CD4-positive, alpha-beta memory T cell (primary cell): ENCODE measurements around the gene GPR132. TPM values are rescaled to one million over a fixed set of nuclear protein-coding genes. Genes with fewer than 3 reads are reported as not detected.
A peak's percentile ranks its signal among the peaks of the same experiment; 100 is the strongest.

Experiments
- CTCF ChIA-PET: fragments of 350-600 bp; sonication (Branson Sonifier 250); formaldehyde crosslinking; loops from one replicate; lab custom pipeline; 2021; ENCODE audit warnings: inconsistent platforms; ENCODE audit not compliant: partially characterized antibody; lab: Charles Lee
- POLR2A ChIA-PET: fragments of 350-600 bp; sonication (Branson Sonifier 250); formaldehyde crosslinking; loops from one replicate; lab custom pipeline; 2021; ENCODE audit not compliant: partially characterized antibody; lab: Charles Lee
- DNase-seq, 5 donors: peaks; one replicate each; pipeline versions ENCODE4 v3.0.0 to v3.0.0-alpha.2; 2020 to 2022; ENCODE audit warnings: mixed read lengths in 1 of 5
- H3K27ac ChIP-seq: one replicate; pipeline ENCODE4 v1.7.0; 2013; ENCODE audit warnings: low read depth, low read length
- H3K27me3 ChIP-seq: 2 replicates; pipeline ENCODE4 v1.7.0; 2013; ENCODE audit warnings: mild to moderate bottlenecking, low read length, moderate library complexity; ENCODE audit not compliant: insufficient read depth
- H3K36me3 ChIP-seq: 2 replicates; pipeline ENCODE4 v1.7.0; 2013; ENCODE audit warnings: mild to moderate bottlenecking, low read length, moderate library complexity; ENCODE audit not compliant: insufficient read depth
- H3K4me1 ChIP-seq: 2 replicates; pipeline ENCODE4 v1.7.0; 2013; ENCODE audit warnings: mild to moderate bottlenecking, low read length, moderate library complexity; ENCODE audit not compliant: insufficient read depth
- H3K4me3 ChIP-seq, 2 donors: one replicate each; pipeline ENCODE4 v1.7.0; 2013; ENCODE audit warnings: low read length in 2 of 2, mild to moderate bottlenecking in 1 of 2
- H3K9me3 ChIP-seq, 2 donors: one replicate each; pipeline ENCODE4 v1.7.0; 2013; ENCODE audit warnings: low read length in 2 of 2, control low read depth in 1 of 2; ENCODE audit not compliant: control insufficient read depth in 1 of 2
- H3K27ac Mint-ChIP-seq, 7 donors: one replicate each; pipeline ENCODE4 v1.8.0; 2020 to 2021; ENCODE audit warnings: mixed read lengths in 7 of 7, mild to moderate bottlenecking in 6 of 7, inconsistent platforms in 3 of 7, moderate library complexity in 3 of 7
- H3K27me3 Mint-ChIP-seq, 2 donors: one replicate each; pipeline ENCODE4 v1.8.0; 2020 to 2021; ENCODE audit warnings: mixed read lengths in 2 of 2
- H3K36me3 Mint-ChIP-seq, 2 donors: one replicate each; pipeline ENCODE4 v1.8.0; 2020 to 2021; ENCODE audit warnings: mixed read lengths in 2 of 2, inconsistent platforms in 1 of 2, mild to moderate bottlenecking in 1 of 2
- H3K4me1 Mint-ChIP-seq, 4 donors: one replicate each; pipeline ENCODE4 v1.8.0; 2020 to 2021; ENCODE audit warnings: mixed read lengths in 4 of 4, mild to moderate bottlenecking in 1 of 4
- H3K4me3 Mint-ChIP-seq, 8 donors: one replicate each; pipeline ENCODE4 v1.8.0; 2020 to 2021; ENCODE audit warnings: mixed read lengths in 8 of 8, mild to moderate bottlenecking in 7 of 8, moderate library complexity in 6 of 8, inconsistent platforms in 3 of 8
- H3K9me3 Mint-ChIP-seq, 8 donors: one replicate each; pipeline ENCODE4 v1.8.0; 2020 to 2021; ENCODE audit warnings: mixed read lengths in 8 of 8, mild to moderate bottlenecking in 5 of 8, inconsistent platforms in 3 of 8, moderate library complexity in 1 of 8
- intact Hi-C: fragments of 100-400 bp; cut with micrococcal nuclease; formaldehyde crosslinking; loops from one replicate; pipeline ENCODE4 v1.15.1; 2023
- polyA plus RNA-seq, 2 donors: library from polyadenylated mRNA; unstranded; fragments of 300-500 nt; fragmentation: Illumina TruSeq; gene quantifications; one replicate each; pipeline ENCODE4 v1.2.3, GENCODE V29; 2021
- total RNA-seq, 2 experiments: library from RNA; stranded (reverse); gene quantifications; one replicate each; pipeline ENCODE4 v1.2.3, GENCODE V29; 2021

The GPR132 gene
- total and polyA plus RNA-seq, 4 experiments from 2014 or later = 4.9 to 49.2 (median 43.7) TPM

GRCh38 chr14:105091517-105092170, 26.4 kb upstream of the GPR132 start:
- no peak overlapping the region for H3K4me3 ChIP-seq
- CTCF ChIA-PET = interaction anchor here (1.6 to 9.2 kb wide), 6 partner anchors 29 to 260 kb away, joined by 4 to 163 read pairs (median 7); partner anchors contain the start of gene GPR132
- H3K27ac Mint-ChIP-seq = peak overlapping the region in 6 of 7 donors; percentile 39 to 91 (median 80)
- H3K4me1 ChIP-seq = peaks cover 37% of the 10 kb centered on the region
- H3K27me3 Mint-ChIP-seq = peaks cover 0 to 1% of the 10 kb centered on the region in 2 donors
- H3K4me3 Mint-ChIP-seq = peak overlapping the region in 3 of 8 donors; percentile 61 to 87 (median 61)
- POLR2A ChIA-PET = interaction anchor here (0.6 to 12.6 kb wide), 2 partner anchors 29 to 38 kb away, joined by 3 to 230 read pairs; partner anchors contain the start of gene GPR132
- no peak for DNase-seq
- H3K36me3 Mint-ChIP-seq = no peaks in the 10 kb centered on the region
- H3K9me3 Mint-ChIP-seq = no peaks in the 10 kb centered on the region
- peaks cover 10 to 38% (median 24%) of the 10 kb centered on the region in 4 donors for H3K4me1 Mint-ChIP-seq
- no peaks in the 10 kb centered on the region for H3K27me3 ChIP-seq
- H3K27ac ChIP-seq = no peak overlapping the region
- H3K9me3 ChIP-seq = no peaks in the 10 kb centered on the region
- H3K36me3 ChIP-seq = no peaks in the 10 kb centered on the region
- intact Hi-C loops = loop anchor here (5.0 kb wide), 1 partner anchor 91 kb away; the partner anchor contains the start of gene NUDT14

- H3K27ac Mint-ChIP-seq = peak overlapping the region in 1 of 7 donors; percentile 68
- DNase-seq = no peak
- peak overlapping the region in 1 of 8 donors; percentile 41 for H3K4me3 Mint-ChIP-seq
Observed at GRCh38 chr14:105091054-105091516, 25.9 kb upstream of the GPR132 start.

GRCh38 chr14:105090493-105091053, 25.3 kb upstream of the GPR132 start:
- Mint-ChIP-seq H3K27ac (peak overlapping the region in 6 of 7 donors; percentile 24 to 88 (median 72)), H3K9me3 (no peaks in the 10 kb centered on the region), H3K36me3 (no peaks in the 10 kb centered on the region), H3K4me3 (peak overlapping the region in 6 of 8 donors; percentile 35 to 63 (median 44)), H3K27me3 (peaks cover 0 to 1% of the 10 kb centered on the region in 2 donors), H3K4me1 (peaks cover 11 to 40% (median 26%) of the 10 kb centered on the region in 4 donors)
- DNase-seq = peak; percentile 75 to 82 (median 78)
- Histone ChIP-seq H3K27me3 (no peaks in the 10 kb centered on the region), H3K36me3 (no peaks in the 10 kb centered on the region), H3K4me3 (no peak overlapping the region), H3K4me1 (peaks cover 41% of the 10 kb centered on the region), H3K27ac (no peak overlapping the region), H3K9me3 (no peaks in the 10 kb centered on the region)
- ChIA-PET POLR2A (interaction anchor here (0.7 to 12.6 kb wide), 4 partner anchors 28 to 399 kb away, joined by 3 to 230 read pairs (median 4); partner anchors contain the start of gene GPR132), CTCF (interaction anchor here (0.5 to 9.2 kb wide), 23 partner anchors 8 to 400 kb away, joined by 3 to 163 read pairs (median 3); partner anchors contain the start of genes BTBD6 and GPR132)
- intact Hi-C loops = loop anchor here (5.0 kb wide), 1 partner anchor 92 kb away; the partner anchor contains the start of gene NUDT14

More at GRCh38 chr14:105091054-105091516, 25.9 kb upstream of the GPR132 start:
- H3K27ac ChIP-seq = no peak overlapping the region
- peaks cover 0 to 1% of the 10 kb centered on the region in 2 donors for H3K27me3 Mint-ChIP-seq
- ChIA-PET POLR2A (interaction anchor here (1.1 to 12.6 kb wide), 2 partner anchors 29 to 46 kb away, joined by 3 to 230 read pairs; partner anchors contain the start of gene GPR132), CTCF (interaction anchor here (1.0 to 9.2 kb wide), 13 partner anchors 18 to 399 kb away, joined by 3 to 163 read pairs (median 5); partner anchors contain the start of genes BTBD6 and GPR132)
- no peaks in the 10 kb centered on the region for H3K36me3 ChIP-seq
- H3K4me3 ChIP-seq = no peak overlapping the region
- H3K36me3 Mint-ChIP-seq = no peaks in the 10 kb centered on the region
- H3K27me3 ChIP-seq = no peaks in the 10 kb centered on the region
- H3K4me1 ChIP-seq = peaks cover 41% of the 10 kb centered on the region
- intact Hi-C loops = loop anchor here (5.0 kb wide), 1 partner anchor 91 kb away; the partner anchor contains the start of gene NUDT14
- H3K4me1 Mint-ChIP-seq = peaks cover 11 to 40% (median 26%) of the 10 kb centered on the region in 4 donors
- H3K9me3 ChIP-seq = no peaks in the 10 kb centered on the region
- no peaks in the 10 kb centered on the region for H3K9me3 Mint-ChIP-seq

- H3K36me3 Mint-ChIP-seq = no peaks in the 10 kb centered on the region
- POLR2A ChIA-PET = interaction anchor here (0.7 to 12.6 kb wide), 4 partner anchors 28 to 400 kb away, joined by 3 to 230 read pairs (median 4); partner anchors contain the start of gene GPR132
- Histone ChIP-seq H3K4me1 (peaks cover 41% of the 10 kb centered on the region), H3K27ac (no peak overlapping the region), H3K4me3 (no peak overlapping the region), H3K9me3 (no peaks in the 10 kb centered on the region), H3K36me3 (no peaks in the 10 kb centered on the region), H3K27me3 (no peaks in the 10 kb centered on the region)
- peak overlapping the region in 1 of 7 donors; percentile 68 for H3K27ac Mint-ChIP-seq
- H3K9me3 Mint-ChIP-seq = no peaks in the 10 kb centered on the region
- intact Hi-C loops = loop anchor here (5.0 kb wide), 1 partner anchor 92 kb away; the partner anchor contains the start of gene NUDT14
- peak overlapping the region in 1 of 8 donors; percentile 46 for H3K4me3 Mint-ChIP-seq
- DNase-seq = no peak
- peaks cover 0 to 1% of the 10 kb centered on the region in 2 donors for H3K27me3 Mint-ChIP-seq
- CTCF ChIA-PET = interaction anchor here (0.5 to 9.2 kb wide), 26 partner anchors 9 to 400 kb away, joined by 3 to 163 read pairs (median 3); partner anchors contain the start of genes BTBD6 and GPR132
- H3K4me1 Mint-ChIP-seq = peaks cover 11 to 40% (median 23%) of the 10 kb centered on the region in 4 donors
Observed at GRCh38 chr14:105089746-105090492, 24.7 kb upstream of the GPR132 start.

DNA sequence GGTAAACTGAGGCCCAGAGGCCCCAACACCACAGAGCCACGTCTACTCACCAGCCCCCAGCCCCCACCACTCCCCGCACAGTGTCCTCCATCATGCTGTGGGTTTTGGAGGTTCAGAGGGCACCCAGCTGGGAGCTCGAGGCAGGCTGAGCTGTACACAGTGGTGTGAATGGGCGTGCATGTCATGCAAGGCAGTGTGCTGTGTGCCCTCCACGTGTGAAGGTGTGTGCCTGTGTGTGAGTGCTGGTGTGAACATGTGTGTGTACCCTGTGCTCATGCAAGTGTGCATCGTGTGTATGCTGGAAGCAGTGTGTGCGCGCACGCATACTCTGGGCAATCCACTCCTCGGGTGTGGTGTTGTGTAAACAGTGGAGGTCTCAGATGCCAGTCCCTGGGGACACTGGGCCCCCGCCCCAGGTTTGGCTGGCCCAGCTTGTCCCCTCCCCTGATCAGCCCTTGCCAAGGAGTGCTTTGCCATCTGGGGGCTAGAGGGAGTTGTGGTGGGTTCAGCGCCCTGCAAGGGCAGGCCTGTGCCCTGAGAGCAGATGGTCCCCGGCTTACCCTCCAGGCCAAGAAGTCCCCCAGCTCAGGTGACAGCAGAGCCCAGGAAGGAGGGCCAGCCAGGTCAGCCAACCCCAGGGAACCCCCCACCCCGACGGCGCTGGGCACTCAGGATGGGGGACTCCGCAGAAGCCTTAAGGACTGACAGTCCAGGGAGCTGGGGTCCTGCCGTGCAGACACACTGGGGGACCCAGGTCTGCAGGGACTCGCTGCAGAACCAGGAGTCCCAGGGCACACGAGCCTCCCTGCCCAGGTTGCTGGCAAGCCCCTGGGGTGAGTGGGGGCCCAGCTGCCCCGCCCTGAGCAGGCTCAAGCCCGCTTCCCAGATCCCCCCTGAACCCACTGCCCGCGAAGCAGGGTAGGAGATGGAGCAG, 23.8 kb upstream of the GPR132 start:
- H3K36me3 Mint-ChIP-seq = no peaks in the 10 kb centered on the region
- Histone ChIP-seq H3K4me1 (peaks cover 35% of the 10 kb centered on the region), H3K27ac (no peak overlapping the region), H3K27me3 (no peaks in the 10 kb centered on the region), H3K9me3 (no peaks in the 10 kb centered on the region), H3K36me3 (no peaks in the 10 kb centered on the region), H3K4me3 (no peak overlapping the region)
- intact Hi-C loops = no loop called here
- CTCF ChIA-PET = interaction anchor here (0.5 to 9.2 kb wide), 8 partner anchors 14 to 262 kb away, joined by 3 to 163 read pairs (median 7); partner anchors contain the start of gene GPR132
- DNase-seq = peak in 1 of 5 donors; percentile 27
- POLR2A ChIA-PET = interaction anchor here (0.7 to 12.6 kb wide), 3 partner anchors 27 to 401 kb away, joined by 3 to 230 read pairs (median 6); partner anchors contain the start of gene GPR132
- peak overlapping the region in 7 of 8 donors; percentile 27 to 78 (median 47) for H3K4me3 Mint-ChIP-seq
- H3K9me3 Mint-ChIP-seq = no peaks in the 10 kb centered on the region
- peaks cover 0 to 1% of the 10 kb centered on the region in 2 donors for H3K27me3 Mint-ChIP-seq
- peak overlapping the region in 1 of 7 donors; percentile 54 for H3K27ac Mint-ChIP-seq
- peaks cover 8 to 34% (median 17%) of the 10 kb centered on the region in 4 donors for H3K4me1 Mint-ChIP-seq
